GM12801 (cell line): ENCODE measurements around the gene SRM.

Source experiments
- TF ChIP-seq, protein P1 (sequence below): IDR thresholded peaks from one replicate; pipeline ENCODE4 v1.5.1; 2011; ENCODE audit warnings: control low read depth; ENCODE audit not compliant: insufficient read length; ENCODE audit errors: extremely low read depth

SRM gene

DNA sequence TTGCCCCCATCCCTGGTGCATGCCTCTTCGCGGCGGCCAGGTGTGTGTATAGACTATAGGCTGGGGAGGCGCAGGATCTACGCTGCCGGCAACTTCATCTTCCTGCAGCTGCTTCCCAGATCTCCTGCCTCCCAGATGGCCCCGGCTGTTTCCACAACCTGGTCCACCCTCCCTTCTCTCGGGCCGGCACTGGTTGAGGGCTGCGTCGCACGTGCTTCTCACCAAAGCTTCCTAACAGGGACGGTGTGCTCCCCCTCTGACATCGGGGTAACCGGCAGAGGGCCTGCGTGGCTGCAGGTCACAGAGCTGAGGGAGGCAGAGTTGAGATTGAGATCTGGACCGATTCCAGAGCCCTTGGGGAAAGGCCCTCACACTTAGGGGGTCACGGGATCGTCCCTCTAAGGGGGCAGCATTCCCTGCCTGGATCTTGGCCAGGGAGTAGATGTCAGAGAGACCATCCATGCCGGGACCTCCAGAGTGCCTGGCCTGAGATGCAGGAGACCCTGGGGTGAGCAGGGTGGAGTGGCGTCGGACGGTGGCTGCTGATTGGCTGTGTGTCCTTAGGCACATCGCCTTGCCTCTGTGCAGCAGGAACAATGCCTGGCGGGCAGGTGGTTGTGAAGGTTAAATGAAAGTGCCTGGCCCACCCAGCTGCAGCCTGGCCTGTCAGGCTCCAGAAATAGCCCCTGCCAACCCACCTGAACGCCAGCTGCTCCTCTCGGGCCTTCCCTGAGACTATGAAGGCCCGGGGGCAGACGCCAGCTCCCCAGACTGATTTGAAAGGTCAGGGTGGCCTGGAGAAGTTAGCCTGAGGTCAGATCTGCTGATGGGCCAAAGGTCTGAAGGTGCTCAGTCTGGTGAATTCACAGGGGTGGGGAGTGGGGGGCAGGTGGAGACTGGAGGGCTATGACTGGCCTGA, 6.7 kb downstream of the SRM start:
- TF ChIP-seq, protein P1, sequence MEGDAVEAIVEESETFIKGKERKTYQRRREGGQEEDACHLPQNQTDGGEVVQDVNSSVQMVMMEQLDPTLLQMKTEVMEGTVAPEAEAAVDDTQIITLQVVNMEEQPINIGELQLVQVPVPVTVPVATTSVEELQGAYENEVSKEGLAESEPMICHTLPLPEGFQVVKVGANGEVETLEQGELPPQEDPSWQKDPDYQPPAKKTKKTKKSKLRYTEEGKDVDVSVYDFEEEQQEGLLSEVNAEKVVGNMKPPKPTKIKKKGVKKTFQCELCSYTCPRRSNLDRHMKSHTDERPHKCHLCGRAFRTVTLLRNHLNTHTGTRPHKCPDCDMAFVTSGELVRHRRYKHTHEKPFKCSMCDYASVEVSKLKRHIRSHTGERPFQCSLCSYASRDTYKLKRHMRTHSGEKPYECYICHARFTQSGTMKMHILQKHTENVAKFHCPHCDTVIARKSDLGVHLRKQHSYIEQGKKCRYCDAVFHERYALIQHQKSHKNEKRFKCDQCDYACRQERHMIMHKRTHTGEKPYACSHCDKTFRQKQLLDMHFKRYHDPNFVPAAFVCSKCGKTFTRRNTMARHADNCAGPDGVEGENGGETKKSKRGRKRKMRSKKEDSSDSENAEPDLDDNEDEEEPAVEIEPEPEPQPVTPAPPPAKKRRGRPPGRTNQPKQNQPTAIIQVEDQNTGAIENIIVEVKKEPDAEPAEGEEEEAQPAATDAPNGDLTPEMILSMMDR = no peak

DNA sequence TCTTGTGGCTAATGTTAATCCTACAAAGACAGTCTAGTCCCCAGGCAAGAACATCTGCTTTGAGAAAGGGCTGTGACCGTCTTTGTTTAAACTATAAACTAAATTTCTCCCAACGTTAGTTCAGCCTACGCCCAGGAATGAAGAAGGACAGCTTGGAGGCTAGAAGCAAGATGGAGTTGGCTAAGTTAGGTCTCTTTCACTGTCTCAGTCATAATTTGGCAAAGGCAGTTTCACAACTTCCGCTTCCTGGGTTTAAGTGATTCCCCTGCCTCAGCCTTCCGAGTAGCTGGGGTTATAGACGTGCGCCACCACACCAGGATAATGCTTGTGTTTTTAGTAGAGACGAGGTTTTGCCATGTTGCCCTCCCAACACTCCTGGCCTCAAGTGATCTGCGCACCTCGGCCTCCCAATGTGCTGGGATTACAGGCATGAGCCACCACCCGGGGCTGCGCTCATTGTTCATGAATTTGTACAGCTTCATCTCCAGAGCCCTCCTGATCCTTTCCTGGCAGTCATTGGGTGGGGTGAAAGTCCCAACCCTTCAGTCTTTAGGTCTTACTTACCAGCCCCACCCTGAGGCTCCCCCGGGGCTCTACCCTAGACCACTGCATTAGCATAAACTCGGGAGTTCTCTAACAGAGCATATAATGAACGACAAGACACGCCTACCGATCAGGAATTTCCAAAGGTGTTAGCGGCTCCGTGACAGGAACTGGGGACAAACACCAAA, 7.9 kb downstream of the SRM start:
- TF ChIP-seq, protein P1 = no peak

DNA sequence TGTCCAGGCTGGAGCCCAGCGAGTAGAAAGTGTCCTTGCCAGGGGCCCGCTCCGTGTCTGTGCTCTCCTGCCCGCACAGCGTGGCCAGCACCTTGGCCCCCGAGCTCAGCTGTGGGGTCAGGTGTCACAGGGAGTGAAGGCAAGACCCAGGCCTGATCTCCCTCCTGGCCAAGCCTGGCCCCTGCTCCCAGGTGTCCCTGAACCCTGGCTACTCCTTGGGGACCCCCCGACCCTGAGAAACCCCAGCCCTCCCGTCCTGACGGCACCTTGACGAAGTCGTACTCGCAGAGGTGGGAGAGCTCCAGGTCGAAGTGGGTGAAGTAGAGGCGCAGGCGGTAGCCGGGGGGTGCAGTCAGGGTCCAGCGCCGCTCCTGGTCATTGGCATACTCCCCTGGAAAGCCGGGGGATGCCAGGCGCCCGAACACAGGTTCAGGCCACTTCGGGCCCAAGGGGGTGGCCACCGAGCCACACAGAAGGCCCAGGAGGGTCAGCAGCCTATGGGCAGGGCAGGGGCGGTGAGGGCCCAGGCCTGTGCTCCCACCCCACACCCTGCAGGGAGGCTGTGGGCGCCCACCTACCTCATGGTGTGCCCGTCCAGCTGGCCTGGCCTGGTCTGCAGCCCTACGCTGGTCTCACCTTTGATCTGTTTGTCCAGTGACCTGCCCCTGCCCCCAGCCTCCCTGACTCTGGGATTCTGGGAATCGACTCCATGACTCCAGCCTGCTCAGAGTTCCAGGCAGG, 13.0 kb downstream of the SRM start, which contains the start of gene MASP2:
Gene MASP2, minus strand, starts transcription at position 615 of the 741 bp plus-strand sequence. Its CDS starts 32 bp downstream, at position 583.
- TF ChIP-seq, protein P1 = no peak

DNA sequence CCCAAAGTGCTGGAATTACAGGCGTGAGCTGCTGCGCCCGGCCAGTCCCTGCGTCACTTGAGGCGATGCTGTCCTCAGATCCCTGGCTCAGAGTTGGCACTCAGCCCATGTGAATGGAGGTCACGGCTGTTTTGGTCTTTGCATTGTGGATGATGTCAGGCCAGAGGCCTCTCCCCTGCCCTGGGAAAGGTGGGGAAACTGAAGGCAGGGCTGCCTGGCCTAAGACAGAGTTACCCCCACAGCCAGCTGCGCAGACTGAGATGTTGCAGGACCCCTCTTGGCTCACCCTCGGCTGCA, 13.6 kb downstream of the SRM start:
- TF ChIP-seq, protein P1 = no peak

DNA sequence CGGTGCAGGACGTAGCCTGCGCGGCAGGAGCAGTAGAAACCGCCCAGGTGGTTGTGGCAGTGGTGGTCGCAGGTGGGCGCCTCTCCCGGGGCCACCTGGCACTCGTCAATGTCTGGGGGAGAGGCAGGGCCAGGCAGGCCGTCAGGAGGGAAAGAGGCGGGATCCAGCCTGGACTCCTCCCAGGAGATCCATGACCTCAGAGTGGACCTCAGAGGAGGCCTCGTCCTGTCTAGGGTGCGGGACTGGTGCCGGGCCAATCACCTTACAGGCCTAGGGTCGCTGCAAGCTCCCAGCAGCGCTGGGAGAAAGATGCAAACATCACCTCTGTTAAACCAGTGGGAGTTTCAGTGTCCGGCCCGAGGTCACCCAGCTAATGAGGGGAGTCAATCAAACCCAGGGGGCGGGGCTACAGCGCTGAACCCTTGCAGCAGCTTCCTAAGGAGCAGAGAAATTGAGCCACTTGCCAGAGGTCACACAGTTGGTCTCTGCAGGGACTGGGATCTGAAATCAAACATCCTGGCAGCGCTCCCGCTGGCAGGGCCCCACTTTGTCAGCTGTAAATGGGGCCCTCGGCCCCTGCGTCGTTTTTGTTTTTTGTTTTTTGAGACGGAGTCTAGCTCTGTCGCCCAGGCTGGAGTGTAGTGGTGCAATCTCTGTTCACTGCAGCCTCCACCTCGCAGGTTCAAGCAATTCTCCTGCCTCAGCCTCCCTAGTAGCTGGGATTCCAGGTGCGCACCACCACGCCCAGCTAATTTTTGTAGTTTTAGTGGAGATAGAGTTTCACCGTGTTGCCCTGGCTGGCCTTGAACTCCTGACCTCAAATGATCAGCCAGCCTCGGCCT, 14.2 kb downstream of the SRM start:
- TF ChIP-seq, protein P1 = no peak

DNA sequence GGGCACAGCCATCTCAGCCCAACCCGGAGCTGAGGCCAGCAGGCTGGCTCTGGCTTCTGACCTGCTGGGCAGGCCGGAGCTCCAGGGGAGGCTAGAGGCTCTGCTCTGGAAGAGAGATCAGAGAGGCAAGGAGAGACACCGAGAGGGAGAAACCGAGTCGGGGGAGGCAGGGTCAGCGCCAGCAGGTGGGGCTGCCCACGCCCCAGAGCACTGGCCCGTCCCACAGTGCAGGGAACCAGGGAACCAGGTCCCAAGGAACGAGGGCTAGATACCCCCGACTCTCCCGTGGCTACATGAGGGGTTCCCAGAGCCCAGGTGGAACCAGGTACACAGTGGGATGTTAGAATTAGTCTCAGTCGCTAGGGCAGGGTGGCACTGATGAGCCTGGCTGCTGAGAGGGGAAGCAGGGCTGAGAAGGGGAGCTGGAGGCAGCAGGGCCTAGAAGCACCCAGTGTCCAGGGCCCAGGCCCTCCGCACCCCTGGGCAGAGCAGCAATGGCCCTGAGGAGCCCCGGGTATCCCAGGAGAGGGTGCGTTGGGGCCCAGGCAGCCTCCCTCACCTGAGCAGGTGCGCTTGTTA, 14.9 kb downstream of the SRM start:
- TF ChIP-seq, protein P1 = no peak
